Measurements from ENCODE around the gene CAST.

CAST gene

DNA sequence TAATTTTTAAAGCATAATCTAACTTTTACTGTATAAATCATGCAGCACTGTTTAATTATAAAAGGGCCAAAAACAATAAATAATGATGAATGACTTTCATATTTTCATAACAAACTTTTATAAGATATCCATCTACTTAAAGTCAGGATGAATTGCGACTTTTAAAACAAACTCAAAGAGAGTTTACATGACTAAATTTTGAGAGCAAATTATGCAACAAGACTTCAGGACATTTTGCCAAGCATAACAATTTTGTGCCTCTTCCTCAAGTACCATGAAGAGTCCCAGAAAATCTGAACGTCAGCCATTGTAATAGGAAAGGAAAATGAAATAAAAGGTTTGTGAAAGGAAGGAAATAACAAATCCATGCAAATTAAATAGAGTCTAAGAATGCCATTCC, 121.2 kb downstream of the CAST start:
- no peak for TF ChIP-seq CTCF (IDR thresholded peaks at IDR 0.05; ENCODE audit: borderline replicate concordance, insufficient read depth, low read depth, low read length)
- H3K4me3 ChIP-seq (ENCODE audit: low read depth, low read length), result no peak overlapping the region

GRCh38 chr5:96785326-96786109, 123.3 kb downstream of the CAST start:
- no peak overlapping the region for H3K4me3 ChIP-seq (ENCODE audit: low read depth, low read length)

DNA sequence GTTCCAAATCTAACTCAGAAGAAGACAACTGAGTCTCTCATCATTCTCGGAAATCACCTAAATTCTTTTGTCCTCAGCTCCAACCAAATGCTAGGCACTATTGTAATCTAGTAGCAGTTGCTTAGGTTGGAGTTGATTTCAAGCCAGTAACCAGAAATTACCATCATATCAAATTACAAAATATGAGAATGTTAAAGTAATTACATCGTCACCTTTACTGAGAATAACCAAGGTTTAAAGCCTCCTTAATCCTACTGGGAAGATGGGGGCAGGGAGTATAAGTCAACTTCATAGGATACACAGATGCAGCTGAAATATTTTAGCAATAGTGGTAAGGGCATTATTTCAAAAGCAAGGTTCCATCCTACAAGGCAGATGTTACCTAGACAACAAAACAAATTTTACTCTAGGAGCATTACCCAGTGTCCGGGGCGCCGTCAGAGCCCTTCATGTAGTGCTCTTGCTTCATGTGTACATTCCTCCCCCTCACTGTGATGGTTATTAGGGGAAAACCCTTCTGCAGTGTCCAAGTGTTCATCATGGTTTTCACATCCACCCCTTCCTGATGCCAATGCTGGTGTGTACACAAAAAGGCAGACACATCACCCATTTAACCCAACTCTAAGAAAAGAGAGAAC, 126.1 kb downstream of the CAST start:
- TF ChIP-seq CTCF (IDR thresholded peaks at IDR 0.05; ENCODE audit: borderline replicate concordance, insufficient read depth, low read depth, low read length), result no peak
- H3K4me3 ChIP-seq (ENCODE audit: low read depth, low read length), result no peak overlapping the region

More at GRCh38 chr5:96785326-96786109, 123.3 kb downstream of the CAST start:
- no peak for TF ChIP-seq CTCF (IDR thresholded peaks at IDR 0.05; ENCODE audit: borderline replicate concordance, insufficient read depth, low read depth, low read length)

GRCh38 chr5:96789794-96790330, 127.7 kb downstream of the CAST start:
- no peak overlapping the region for H3K4me3 ChIP-seq (ENCODE audit: low read depth, low read length)
- TF ChIP-seq CTCF (IDR thresholded peaks at IDR 0.05; ENCODE audit: borderline replicate concordance, insufficient read depth, low read depth, low read length), result no peak

DNA sequence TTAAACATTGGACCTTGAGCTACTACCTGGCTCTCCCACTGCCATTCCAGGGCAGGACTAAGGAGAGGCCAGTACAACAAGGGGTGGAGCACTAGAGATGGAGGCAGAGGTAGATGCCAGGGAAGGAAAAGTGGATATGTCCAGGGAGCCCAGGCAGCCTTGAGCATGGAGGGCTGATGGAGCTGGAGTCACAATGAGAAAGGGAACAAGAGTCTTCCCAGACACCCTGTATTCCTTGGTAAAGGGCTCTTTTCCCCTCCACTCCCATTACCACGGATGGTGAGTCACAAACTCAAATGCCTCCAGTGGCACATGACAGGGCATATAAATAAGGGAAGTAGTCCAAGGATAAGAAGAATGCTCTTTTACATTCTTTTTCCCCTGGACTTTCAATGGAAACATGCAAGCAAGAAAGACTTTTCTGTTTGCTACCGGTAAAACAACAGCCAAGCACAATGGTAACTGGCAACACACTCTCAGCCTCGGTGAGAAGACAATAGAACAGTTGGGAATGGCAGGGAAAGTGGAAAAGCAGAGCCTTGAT, 128.9 kb downstream of the CAST start:
- H3K4me3 ChIP-seq (ENCODE audit: low read depth, low read length), result no peak overlapping the region

GRCh38 chr5:96794757-96795156, 132.6 kb downstream of the CAST start:
- TF ChIP-seq CTCF (IDR thresholded peaks at IDR 0.05; ENCODE audit: borderline replicate concordance, insufficient read depth, low read depth, low read length), result no peak

More for the DNA sequence above, 128.9 kb downstream of the CAST start:
- no peak for TF ChIP-seq CTCF (IDR thresholded peaks at IDR 0.05; ENCODE audit: borderline replicate concordance, insufficient read depth, low read depth, low read length)

More at GRCh38 chr5:96794757-96795156, 132.6 kb downstream of the CAST start:
- no peak overlapping the region for H3K4me3 ChIP-seq (ENCODE audit: low read depth, low read length)
